ENCODE measurements around the gene COL23A1. TPM values are rescaled to one million over a fixed set of nuclear protein-coding genes. Genes with fewer than 3 reads are reported as not detected.

COL23A1 gene
- total and polyA plus RNA-seq, 2 of the 8 experiments (the other 6 are each of a cell fraction or from before 2014, with no cell fraction given) = 3.1 to 4.7 TPM

GRCh38 chr5:178346607-178347334 lies 243.4 kb downstream of the COL23A1 start:
- Histone ChIP-seq H4K20me1 (replicated peaks in 1 of 2; ENCODE audit: control insufficient read depth in 1 of 2, insufficient read depth in 2 of 2, low read length in 2 of 2) (no peaks in the 10 kb centered on the region), H3K79me1 (ENCODE audit: low read depth, low read length) (no peaks in the 10 kb centered on the region; the same call in 1 of the 2 replicates), H3K4me3 (ENCODE audit: extremely low read depth in 1 of 4, insufficient read depth in 2 of 4, low read depth in 3 of 4, low read length in 4 of 4) (no peak overlapping the region), H3K27ac (ENCODE audit: low read depth, low read length) (no peak overlapping the region), H3K4ac (replicated peaks; ENCODE audit: insufficient read length, low read depth, low read length) (no peak overlapping the region), H3K9ac (replicated peaks in 1 of 4; ENCODE audit: extremely low read depth in 1 of 4, low read depth in 3 of 4, low read length in 3 of 4) (no peak overlapping the region), H2BK120ac (replicated peaks; ENCODE audit: low read depth, low read length) (no peak overlapping the region), H3K79me2 (ENCODE audit: control insufficient read depth in 1 of 2, insufficient read depth in 2 of 2, low read length in 2 of 2) (no peaks in the 10 kb centered on the region), H3K23ac (ENCODE audit: insufficient read length) (no peak overlapping the region), H3K18ac (ENCODE audit: extremely low read depth, low read length) (no peak overlapping the region; the same call in 1 of the 2 replicates), H3K4me1 (replicated peaks in 1 of 4; ENCODE audit: control insufficient read depth in 3 of 4, insufficient read depth in 4 of 4, low read length in 3 of 4) (peaks cover 0 to 13% (median 4%) of the 10 kb centered on the region in 4 experiments; a peak in 6 of 7 replicates), H4K91ac (replicated peaks; ENCODE audit: insufficient read length, low read length) (no peak overlapping the region), H4K8ac (ENCODE audit: extremely low read depth, insufficient read depth, low read length) (no peak overlapping the region), H3K36me3 (ENCODE audit: control insufficient read depth in 2 of 4, insufficient read depth in 4 of 4, low read length in 3 of 4) (no peaks in the 10 kb centered on the region), H2BK15ac (ENCODE audit: low read length) (no peak overlapping the region), H2BK20ac (ENCODE audit: low read length) (no peak overlapping the region), H3K56ac (replicated peaks; ENCODE audit: insufficient read length, low read depth, low read length) (no peak overlapping the region), H2BK12ac (ENCODE audit: low read depth, low read length) (no peak overlapping the region), H2BK5ac (ENCODE audit: low read depth, low read length) (no peak overlapping the region), H2AK5ac (ENCODE audit: low read depth, low read length) (no peak overlapping the region), H3K27me3 (replicated peaks in 1 of 4; ENCODE audit: control insufficient read depth in 3 of 4, extremely low read depth in 1 of 4, insufficient read depth in 3 of 4, low read length in 3 of 4) (no peaks in the 10 kb centered on the region), H4K5ac (ENCODE audit: insufficient read length, low read depth, low read length) (no peak overlapping the region), H3K23me2 (ENCODE audit: low read depth, low read length) (no peaks in the 10 kb centered on the region), H3K4me2 (ENCODE audit: insufficient read depth in 1 of 2, low read depth in 2 of 2, low read length in 2 of 2) (no peak overlapping the region), H3K9me3 (ENCODE audit: insufficient read depth in 2 of 2, low read depth in 1 of 2, low read length in 1 of 2) (no peaks in the 10 kb centered on the region), H3K14ac (ENCODE audit: insufficient read length) (no peak overlapping the region), H2AFZ (ENCODE audit: low read length) (no peak overlapping the region)
- FAIRE-seq (no peak), DNase-seq (ENCODE audit: low read depth in 1 of 2, low spot score in 2 of 2) (no peak)
- ChIA-PET CTCF (ENCODE audit: partially characterized antibody) (interaction anchor here (0.6 kb wide), 1 partner anchor 37 kb away, joined by 4 read pairs; no protein-coding TSS in a partner anchor), POLR2A (ENCODE audit: partially characterized antibody) (no interaction called here)
- 88% methylated on average over 20 of the region's 20 CpGs; no CpG with 5 or more reads in 1 of the 2 experiments for WGBS, 2 experiments (ENCODE audit: extremely low coverage in 1 of 2, insufficient coverage in 1 of 2, insufficient read length in 1 of 2, insufficient replicate concordance in 2 of 2, low coverage in 1 of 2, low lambda C conversion rate in 2 of 2, missing lambda C conversion rate in 1 of 2)
- no peak for TF ChIP-seq HDAC6 (IDR thresholded peaks at IDR 0.05; ENCODE audit: low read depth, low read length)
- TF ChIP-seq SUZ12 (IDR thresholded peaks at IDR 0.05; ENCODE audit: low read length) = no peak
- TF ChIP-seq MAX (IDR thresholded peaks at IDR 0.05) = no peak
- TF ChIP-seq TCF12 (IDR thresholded peaks at IDR 0.05; ENCODE audit: low read depth, low read length) = no peak
- no peak for TF ChIP-seq ZNF274 (IDR thresholded peaks at IDR 0.05; ENCODE audit: borderline replicate concordance, extremely low read depth, low read length)
- TF ChIP-seq GABPA (IDR thresholded peaks at IDR 0.05; ENCODE audit: borderline replicate concordance, insufficient read depth, low read length) = no peak
- TF ChIP-seq NANOG (IDR thresholded peaks at IDR 0.05; ENCODE audit: insufficient read depth, low read depth, low read length, poor library complexity, severe bottlenecking) = no peak
- TF ChIP-seq PHF8 (conservative IDR thresholded peaks at IDR 0.05; ENCODE audit: low read depth, low read length) = no peak
- no peak for TF ChIP-seq EZH2 (IDR thresholded peaks at IDR 0.05; ENCODE audit: low read depth, low read length, severe bottlenecking)
- no peak for TF ChIP-seq SIX5 (IDR thresholded peaks at IDR 0.05; ENCODE audit: low read depth, low read length)
- TF ChIP-seq SP1 (IDR thresholded peaks at IDR 0.05; ENCODE audit: low read depth, low read length) = no peak
- no peak for TF ChIP-seq RXRA (IDR thresholded peaks at IDR 0.05; ENCODE audit: insufficient read depth, low read depth, low read length)
- no peak for TF ChIP-seq KDM4A (IDR thresholded peaks at IDR 0.05; ENCODE audit: low read depth, low read length, severe bottlenecking)

Measured in H1 (cell line).